Measurements from ENCODE around the gene FHL1. TPM values are rescaled to one million over a fixed set of nuclear protein-coding genes. Genes with fewer than 3 reads are reported as not detected.

FHL1 gene
- total RNA-seq, 1 donor from 2014 or later, result 337 TPM

DNA sequence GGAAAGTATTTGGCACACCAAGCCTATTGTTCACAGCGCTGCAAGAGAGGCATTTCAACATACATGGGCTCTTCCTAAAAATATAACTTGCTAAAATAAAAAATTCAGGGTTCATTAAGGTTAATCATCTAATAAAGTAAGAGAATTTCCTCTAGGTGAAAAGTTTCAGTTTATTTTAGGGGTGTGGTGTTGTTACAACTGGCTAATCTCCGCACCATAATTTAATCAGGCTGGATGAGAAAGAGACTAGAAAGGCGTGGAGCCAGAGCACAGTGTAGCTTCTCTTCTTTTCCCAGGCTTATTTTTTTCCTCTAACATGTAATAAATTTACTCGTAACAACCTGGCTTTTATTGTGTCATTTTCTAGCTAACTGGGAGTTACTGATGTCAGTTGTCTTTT lies 47.9 kb downstream of the FHL1 start:
- TF ChIP-seq POLR2AphosphoS5 (IDR thresholded peaks at IDR 0.05; ENCODE audit: insufficient read depth in 1 of 2, low read depth in 1 of 2) (no peak), POLR2A (IDR thresholded peaks at IDR 0.05) (no peak)
- TF ChIP-seq, protein P1, sequence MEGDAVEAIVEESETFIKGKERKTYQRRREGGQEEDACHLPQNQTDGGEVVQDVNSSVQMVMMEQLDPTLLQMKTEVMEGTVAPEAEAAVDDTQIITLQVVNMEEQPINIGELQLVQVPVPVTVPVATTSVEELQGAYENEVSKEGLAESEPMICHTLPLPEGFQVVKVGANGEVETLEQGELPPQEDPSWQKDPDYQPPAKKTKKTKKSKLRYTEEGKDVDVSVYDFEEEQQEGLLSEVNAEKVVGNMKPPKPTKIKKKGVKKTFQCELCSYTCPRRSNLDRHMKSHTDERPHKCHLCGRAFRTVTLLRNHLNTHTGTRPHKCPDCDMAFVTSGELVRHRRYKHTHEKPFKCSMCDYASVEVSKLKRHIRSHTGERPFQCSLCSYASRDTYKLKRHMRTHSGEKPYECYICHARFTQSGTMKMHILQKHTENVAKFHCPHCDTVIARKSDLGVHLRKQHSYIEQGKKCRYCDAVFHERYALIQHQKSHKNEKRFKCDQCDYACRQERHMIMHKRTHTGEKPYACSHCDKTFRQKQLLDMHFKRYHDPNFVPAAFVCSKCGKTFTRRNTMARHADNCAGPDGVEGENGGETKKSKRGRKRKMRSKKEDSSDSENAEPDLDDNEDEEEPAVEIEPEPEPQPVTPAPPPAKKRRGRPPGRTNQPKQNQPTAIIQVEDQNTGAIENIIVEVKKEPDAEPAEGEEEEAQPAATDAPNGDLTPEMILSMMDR (IDR thresholded peaks at IDR 0.05), result no peak
- no peaks in the 10 kb centered on the region for H3K36me3 ChIP-seq
- H3K9me3 ChIP-seq, result no peaks in the 10 kb centered on the region
- H3K27ac ChIP-seq, result peak overlapping the region; percentile 68
- peaks cover 28% of the 10 kb centered on the region for H3K4me1 ChIP-seq
- H3K4me3 ChIP-seq, result no peak overlapping the region
- no peaks in the 10 kb centered on the region for H3K27me3 ChIP-seq
- intact Hi-C loops (cut with DNase I), result no loop called here
- no peak for DNase-seq (ENCODE audit: extremely low spot score in 2 of 2)

DNA sequence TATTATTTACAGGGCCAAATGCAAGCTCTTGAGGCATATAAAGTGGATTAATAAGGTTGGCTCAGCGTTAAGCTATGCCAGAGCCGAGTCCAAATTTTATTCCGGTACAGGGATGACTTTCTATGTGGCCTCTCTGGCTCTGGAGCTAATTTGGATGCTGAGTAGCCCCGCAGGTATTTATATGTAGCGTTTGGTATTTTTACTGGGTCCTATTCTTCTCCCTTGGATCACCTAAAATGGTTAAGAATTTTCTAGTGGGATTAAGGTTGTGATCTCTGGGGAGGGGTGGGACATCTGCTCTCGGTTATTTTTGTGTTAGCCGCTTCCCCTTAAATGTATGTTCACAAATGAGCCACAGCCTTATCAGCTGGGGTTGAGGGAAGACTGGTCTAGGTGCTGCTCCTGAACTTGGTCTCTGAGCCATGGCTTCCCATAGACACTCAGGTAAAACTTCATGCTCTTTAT lies 49.4 kb downstream of the FHL1 start:
- Histone ChIP-seq H3K4me3 (peak overlapping the region; percentile 32 to 33), H3K4me1 (peaks cover 29% of the 10 kb centered on the region), H3K27me3 (no peaks in the 10 kb centered on the region), H3K27ac (peak overlapping the region; percentile 68), H3K9me3 (no peaks in the 10 kb centered on the region), H3K36me3 (no peaks in the 10 kb centered on the region)
- TF ChIP-seq POLR2A (IDR thresholded peaks at IDR 0.05) (no peak), POLR2AphosphoS5 (IDR thresholded peaks at IDR 0.05; ENCODE audit: insufficient read depth in 1 of 2, low read depth in 1 of 2) (no peak)
- TF ChIP-seq, protein P1 (IDR thresholded peaks at IDR 0.05), result no peak
- DNase-seq (ENCODE audit: extremely low spot score in 2 of 2), result no peak
- intact Hi-C loops (cut with DNase I), result no loop called here

DNA sequence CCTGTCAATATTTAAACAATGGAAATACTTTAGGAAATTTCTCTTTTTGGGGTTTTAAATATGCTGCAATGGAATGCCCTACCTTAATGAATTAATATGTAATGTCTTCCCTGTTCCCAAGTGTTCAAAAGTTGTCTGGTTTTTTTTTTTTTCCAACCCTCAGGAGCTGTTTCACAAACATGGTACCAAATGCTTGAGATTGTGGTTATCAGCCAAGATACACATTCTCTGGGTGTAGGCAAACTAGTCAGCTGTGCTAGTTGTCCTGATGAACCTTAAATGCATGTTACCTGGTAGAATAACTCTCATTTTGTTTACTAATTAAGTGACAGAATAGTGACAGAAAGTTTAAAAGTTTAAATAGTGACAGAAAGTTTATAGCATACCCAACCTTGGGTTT lies 50.7 kb downstream of the FHL1 start:
- intact Hi-C loops (cut with DNase I), result no loop called here
- Histone ChIP-seq H3K9me3 (no peaks in the 10 kb centered on the region), H3K36me3 (no peaks in the 10 kb centered on the region), H3K4me3 (peak overlapping the region; percentile 18 to 33), H3K4me1 (peaks cover 31% of the 10 kb centered on the region), H3K27me3 (no peaks in the 10 kb centered on the region), H3K27ac (peak overlapping the region; percentile 68)
- TF ChIP-seq POLR2A (IDR thresholded peaks at IDR 0.05) (no peak), POLR2AphosphoS5 (IDR thresholded peaks at IDR 0.05; ENCODE audit: insufficient read depth in 1 of 2, low read depth in 1 of 2) (no peak)
- TF ChIP-seq, protein P1 (IDR thresholded peaks at IDR 0.05), result no peak
- no peak for DNase-seq (ENCODE audit: extremely low spot score in 2 of 2)

DNA sequence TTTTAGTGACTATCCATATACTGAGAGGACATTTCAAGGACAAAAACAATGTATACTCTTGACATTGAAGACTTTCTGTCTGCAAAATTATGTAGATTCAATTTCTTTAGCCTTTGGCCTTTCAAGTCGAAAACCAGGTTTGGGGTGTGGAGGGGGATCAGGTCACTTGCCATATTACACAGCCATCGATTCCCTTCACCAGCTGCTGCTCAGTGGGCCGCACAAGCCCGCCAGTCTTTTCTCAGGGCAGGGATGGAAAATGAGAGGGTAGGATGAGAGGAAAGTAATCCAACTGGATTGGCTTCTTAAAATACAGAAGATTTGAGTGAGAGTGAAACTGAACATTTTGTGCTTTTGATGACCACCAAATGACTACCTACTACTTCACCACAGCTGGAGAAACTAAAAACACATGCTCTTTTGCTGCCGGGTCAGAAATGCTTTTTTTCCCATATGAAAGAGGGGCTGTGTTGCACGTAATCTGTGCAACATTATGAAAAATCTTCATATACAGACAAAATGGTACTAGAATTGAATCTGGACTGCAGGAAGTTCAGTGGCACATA lies 51.4 kb downstream of the FHL1 start:
- no peak for TF ChIP-seq POLR2A (IDR thresholded peaks at IDR 0.05)
- intact Hi-C loops (cut with DNase I), result no loop called here
- H3K4me3 ChIP-seq, result peak overlapping the region; percentile 18 to 33
- peaks cover 28% of the 10 kb centered on the region for H3K4me1 ChIP-seq
- DNase-seq (ENCODE audit: extremely low spot score in 2 of 2), result no peak
- H3K27ac ChIP-seq, result peak overlapping the region; percentile 68
- no peaks in the 10 kb centered on the region for H3K36me3 ChIP-seq
- no peaks in the 10 kb centered on the region for H3K27me3 ChIP-seq
- no peaks in the 10 kb centered on the region for H3K9me3 ChIP-seq

DNA sequence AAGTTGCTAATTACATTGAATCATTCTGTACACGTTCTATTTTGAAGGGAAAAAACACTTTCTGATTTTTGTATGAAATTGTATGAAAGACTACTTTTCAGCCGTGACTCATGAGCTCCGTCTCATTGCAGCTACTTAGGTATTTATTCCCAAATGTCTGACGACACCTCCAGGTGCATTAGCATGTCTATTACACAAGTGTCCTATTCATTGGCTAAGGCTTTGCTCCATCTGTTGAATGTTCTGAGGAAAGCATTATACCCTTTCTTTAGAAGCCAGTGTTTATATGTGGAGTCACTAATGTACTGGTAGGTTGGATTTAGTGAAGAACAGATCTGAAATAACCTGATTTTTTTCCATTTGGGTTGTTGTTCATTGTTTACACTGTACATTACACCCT lies 52.0 kb downstream of the FHL1 start:
- Histone ChIP-seq H3K27me3 (no peaks in the 10 kb centered on the region), H3K27ac (no peak overlapping the region), H3K4me3 (peak overlapping the region; percentile 18 to 33), H3K36me3 (no peaks in the 10 kb centered on the region), H3K9me3 (no peaks in the 10 kb centered on the region), H3K4me1 (peaks cover 33% of the 10 kb centered on the region)
- no peak for DNase-seq (ENCODE audit: extremely low spot score in 2 of 2)
- TF ChIP-seq, protein P1 (IDR thresholded peaks at IDR 0.05), result no peak
- TF ChIP-seq POLR2A (IDR thresholded peaks at IDR 0.05), result no peak
- no peak for TF ChIP-seq POLR2AphosphoS5 (IDR thresholded peaks at IDR 0.05; ENCODE audit: insufficient read depth in 1 of 2, low read depth in 1 of 2)
- intact Hi-C loops (cut with DNase I), result no loop called here
